ENCODE data around the gene SLC35E2B. TPM values are rescaled to one million over a fixed set of nuclear protein-coding genes. Genes with fewer than 3 reads are reported as not detected.
A peak's percentile ranks its signal among the peaks of the same experiment; 100 is the strongest.

SLC35E2B gene
- total and polyA plus RNA-seq, 2 donors (not counting 1 experiment from before 2014, with no cell fraction given), result 17.5 to 55.8 TPM

DNA sequence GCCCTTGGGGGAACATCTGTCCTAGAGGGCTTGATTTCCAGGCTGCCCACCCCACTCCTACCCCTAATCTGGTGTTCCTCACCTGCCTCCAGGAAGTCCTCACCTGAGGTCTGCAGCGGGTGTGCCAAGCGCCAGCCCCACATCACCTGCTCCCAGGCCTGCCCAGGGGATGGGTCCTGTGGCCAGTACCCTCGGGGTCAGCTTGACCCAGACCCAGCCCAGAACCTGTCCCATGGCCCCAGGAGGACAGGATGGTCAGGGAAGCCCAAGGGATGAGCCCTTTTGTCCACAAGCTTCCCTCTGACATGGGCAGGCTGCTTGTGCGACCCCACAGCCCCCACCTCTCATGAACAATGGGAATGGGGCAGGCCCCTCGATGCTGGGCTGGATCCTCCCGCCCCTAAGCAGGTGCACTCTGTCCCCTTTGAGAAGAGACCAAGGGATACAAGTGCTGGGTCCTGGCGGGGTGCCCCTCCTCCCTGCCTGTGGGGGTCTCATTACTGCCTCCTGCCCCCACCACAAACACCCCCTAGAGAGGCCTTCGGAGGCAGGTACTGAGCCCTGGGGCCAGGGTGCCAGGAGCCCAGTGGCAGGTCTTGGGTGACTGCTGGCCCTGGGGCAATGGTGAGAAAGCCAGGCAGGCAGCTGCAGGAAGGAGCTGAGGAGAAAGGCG, 74.1 kb downstream of the SLC35E2B start:
- Histone ChIP-seq H3K9ac (ENCODE audit: insufficient read depth, low read length) (no peak overlapping the region), H3K9me3 (ENCODE audit: control insufficient read depth, insufficient read depth, low read depth, low read length) (no peaks in the 10 kb centered on the region), H4K20me1 (ENCODE audit: control insufficient read depth, extremely low read depth, insufficient read depth, low read length) (no peaks in the 10 kb centered on the region), H3K27me3 (ENCODE audit: control insufficient read depth, insufficient read depth, low read length) (no peaks in the 10 kb centered on the region), H3K79me2 (ENCODE audit: control insufficient read depth, insufficient read depth, low read length) (peaks cover 20% of the 10 kb centered on the region), H3K4me3 (replicated peaks in 1 of 4; ENCODE audit: control extremely low read depth in 1 of 4, insufficient read depth in 1 of 4, low read depth in 3 of 4, low read length in 4 of 4) (no peak overlapping the region), H3K4me1 (ENCODE audit: control insufficient read depth, extremely low read depth, insufficient read depth, low read length) (peaks cover 10% of the 10 kb centered on the region), H3K4me2 (ENCODE audit: extremely low read depth, insufficient read depth, low read length) (no peak overlapping the region), H3K36me3 (ENCODE audit: control insufficient read depth, insufficient read depth, low read length) (peaks cover 4% of the 10 kb centered on the region), H2AFZ (ENCODE audit: low read length) (no peak overlapping the region), H3K27ac (ENCODE audit: insufficient read depth, low read length) (no peak overlapping the region)
- no peak for DNase-seq (ENCODE audit: low read depth in 2 of 2)
- TF ChIP-seq, protein P1, sequence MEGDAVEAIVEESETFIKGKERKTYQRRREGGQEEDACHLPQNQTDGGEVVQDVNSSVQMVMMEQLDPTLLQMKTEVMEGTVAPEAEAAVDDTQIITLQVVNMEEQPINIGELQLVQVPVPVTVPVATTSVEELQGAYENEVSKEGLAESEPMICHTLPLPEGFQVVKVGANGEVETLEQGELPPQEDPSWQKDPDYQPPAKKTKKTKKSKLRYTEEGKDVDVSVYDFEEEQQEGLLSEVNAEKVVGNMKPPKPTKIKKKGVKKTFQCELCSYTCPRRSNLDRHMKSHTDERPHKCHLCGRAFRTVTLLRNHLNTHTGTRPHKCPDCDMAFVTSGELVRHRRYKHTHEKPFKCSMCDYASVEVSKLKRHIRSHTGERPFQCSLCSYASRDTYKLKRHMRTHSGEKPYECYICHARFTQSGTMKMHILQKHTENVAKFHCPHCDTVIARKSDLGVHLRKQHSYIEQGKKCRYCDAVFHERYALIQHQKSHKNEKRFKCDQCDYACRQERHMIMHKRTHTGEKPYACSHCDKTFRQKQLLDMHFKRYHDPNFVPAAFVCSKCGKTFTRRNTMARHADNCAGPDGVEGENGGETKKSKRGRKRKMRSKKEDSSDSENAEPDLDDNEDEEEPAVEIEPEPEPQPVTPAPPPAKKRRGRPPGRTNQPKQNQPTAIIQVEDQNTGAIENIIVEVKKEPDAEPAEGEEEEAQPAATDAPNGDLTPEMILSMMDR (conservative IDR thresholded peaks at IDR 0.05 in 1 of 2, IDR thresholded peaks at IDR 0.05 in 1 of 2; ENCODE audit: low read depth in 1 of 2, low read length in 2 of 2), result no peak

DNA sequence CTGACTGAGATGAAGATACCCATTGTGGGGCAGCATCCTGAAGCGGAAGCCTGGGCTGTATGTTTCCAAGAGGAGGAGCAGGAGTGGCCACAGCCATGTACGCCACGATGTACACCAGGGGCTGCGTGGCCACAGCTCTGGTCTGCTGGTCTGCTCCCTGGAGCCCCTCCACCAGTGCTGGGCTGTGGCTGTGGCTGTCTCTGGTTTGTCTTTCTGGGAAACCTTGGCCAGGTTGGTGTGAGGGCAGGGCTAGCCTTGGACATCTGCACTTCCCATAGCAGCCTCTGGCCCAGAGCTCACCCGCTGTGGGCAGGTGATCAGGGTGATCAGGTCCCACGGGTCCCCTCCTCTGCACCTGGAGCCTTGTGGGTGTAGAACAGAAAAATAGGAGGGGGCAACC, 74.7 kb downstream of the SLC35E2B start:
- no peaks in the 10 kb centered on the region for H4K20me1 ChIP-seq (ENCODE audit: control insufficient read depth, extremely low read depth, insufficient read depth, low read length)
- no peak overlapping the region for H3K9ac ChIP-seq (ENCODE audit: insufficient read depth, low read length)
- no peak for DNase-seq (ENCODE audit: low read depth in 2 of 2)
- peaks cover 20% of the 10 kb centered on the region for H3K79me2 ChIP-seq (ENCODE audit: control insufficient read depth, insufficient read depth, low read length)
- H3K27ac ChIP-seq (ENCODE audit: insufficient read depth, low read length), result no peak overlapping the region
- H3K36me3 ChIP-seq (ENCODE audit: control insufficient read depth, insufficient read depth, low read length), result peaks cover 4% of the 10 kb centered on the region
- TF ChIP-seq EZH2 (IDR thresholded peaks at IDR 0.05; ENCODE audit: low read length, missing control alignments), result no peak
- TF ChIP-seq, protein P1 (conservative IDR thresholded peaks at IDR 0.05 in 1 of 2, IDR thresholded peaks at IDR 0.05 in 1 of 2; ENCODE audit: low read depth in 1 of 2, low read length in 2 of 2), result no peak
- no peak overlapping the region for H3K4me3 ChIP-seq (replicated peaks in 1 of 4; ENCODE audit: control extremely low read depth in 1 of 4, insufficient read depth in 1 of 4, low read depth in 3 of 4, low read length in 4 of 4)
- no peaks in the 10 kb centered on the region for H3K9me3 ChIP-seq (ENCODE audit: control insufficient read depth, insufficient read depth, low read depth, low read length)
- peaks cover 10% of the 10 kb centered on the region for H3K4me1 ChIP-seq (ENCODE audit: control insufficient read depth, extremely low read depth, insufficient read depth, low read length)
- H3K27me3 ChIP-seq (ENCODE audit: control insufficient read depth, insufficient read depth, low read length), result no peaks in the 10 kb centered on the region
- H3K4me2 ChIP-seq (ENCODE audit: extremely low read depth, insufficient read depth, low read length), result no peak overlapping the region
- H2AFZ ChIP-seq (ENCODE audit: low read length), result no peak overlapping the region

DNA sequence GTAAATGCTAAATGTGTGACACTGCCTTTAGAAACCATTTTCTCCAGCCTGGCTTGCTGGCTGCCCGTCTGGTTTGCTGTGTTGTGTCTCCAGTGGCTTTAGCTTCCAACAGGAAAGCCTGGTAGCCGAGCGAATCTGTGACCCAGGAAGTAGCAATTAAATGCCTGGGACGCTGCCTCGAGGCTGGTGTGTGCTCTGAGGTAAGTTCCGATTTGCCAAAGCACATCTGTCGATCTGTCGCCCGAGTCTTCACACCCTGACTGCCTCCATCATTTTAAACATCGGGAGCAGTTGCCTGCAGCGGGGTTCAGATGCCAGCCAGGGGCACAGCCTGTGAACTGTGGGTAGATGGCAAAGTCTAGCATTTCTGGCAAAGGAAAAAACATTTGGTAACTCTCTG, 75.1 kb downstream of the SLC35E2B start:
- Histone ChIP-seq H4K20me1 (ENCODE audit: control insufficient read depth, extremely low read depth, insufficient read depth, low read length) (no peaks in the 10 kb centered on the region), H3K27me3 (ENCODE audit: control insufficient read depth, insufficient read depth, low read length) (no peaks in the 10 kb centered on the region), H3K9ac (ENCODE audit: insufficient read depth, low read length) (no peak overlapping the region), H3K36me3 (ENCODE audit: control insufficient read depth, insufficient read depth, low read length) (peaks cover 4% of the 10 kb centered on the region), H3K9me3 (ENCODE audit: control insufficient read depth, insufficient read depth, low read depth, low read length) (no peaks in the 10 kb centered on the region), H3K4me1 (ENCODE audit: control insufficient read depth, extremely low read depth, insufficient read depth, low read length) (peaks cover 10% of the 10 kb centered on the region), H3K27ac (ENCODE audit: insufficient read depth, low read length) (no peak overlapping the region), H2AFZ (ENCODE audit: low read length) (no peak overlapping the region), H3K4me2 (ENCODE audit: extremely low read depth, insufficient read depth, low read length) (peak overlapping the region; percentile 25), H3K79me2 (ENCODE audit: control insufficient read depth, insufficient read depth, low read length) (peaks cover 20% of the 10 kb centered on the region), H3K4me3 (replicated peaks in 1 of 4; ENCODE audit: control extremely low read depth in 1 of 4, insufficient read depth in 1 of 4, low read depth in 3 of 4, low read length in 4 of 4) (no peak overlapping the region)
- DNase-seq (ENCODE audit: low read depth in 2 of 2), result no peak
- TF ChIP-seq, protein P1 (conservative IDR thresholded peaks at IDR 0.05 in 1 of 2, IDR thresholded peaks at IDR 0.05 in 1 of 2; ENCODE audit: low read depth in 1 of 2, low read length in 2 of 2), result no peak
- TF ChIP-seq EZH2 (IDR thresholded peaks at IDR 0.05; ENCODE audit: low read length, missing control alignments), result no peak
